Adrenal gland (tissue), 5 donors: Measurements from ENCODE around the gene GP1BA.
"Not testable (repeated sequence)": the region's sequence is repeated elsewhere in the genome, so short reads cannot be mapped to it uniquely, and the experiment has no call there.

Source experiments
- POLR2A ChIP-seq, 2 donors: fragments of 450-650 bp; IDR thresholded peaks; one replicate each; pipeline ENCODE4 v1.6.1; 2017; ENCODE audit warnings: antibody characterized with exemption in 2 of 2, mild to moderate bottlenecking in 2 of 2, moderate library complexity in 1 of 2
- TF ChIP-seq, protein P1 (sequence below), 6 experiments: fragments of 450-650 bp in 4 of 6; fragments of 200-600 bp in 2 of 6; sonication (generic) in 1 of 6; IDR thresholded peaks; 1 replicate in 5 of 6; 2 replicates in 1 of 6; pipeline versions ENCODE4 v1.5.1 to v1.8.0; 2016 to 2021; ENCODE audit warnings: antibody characterized with exemption in 6 of 6, mild to moderate bottlenecking in 2 of 6, moderate library complexity in 1 of 6
- donor health status: DM: no; HTN: no; CAD: no.

DNA sequence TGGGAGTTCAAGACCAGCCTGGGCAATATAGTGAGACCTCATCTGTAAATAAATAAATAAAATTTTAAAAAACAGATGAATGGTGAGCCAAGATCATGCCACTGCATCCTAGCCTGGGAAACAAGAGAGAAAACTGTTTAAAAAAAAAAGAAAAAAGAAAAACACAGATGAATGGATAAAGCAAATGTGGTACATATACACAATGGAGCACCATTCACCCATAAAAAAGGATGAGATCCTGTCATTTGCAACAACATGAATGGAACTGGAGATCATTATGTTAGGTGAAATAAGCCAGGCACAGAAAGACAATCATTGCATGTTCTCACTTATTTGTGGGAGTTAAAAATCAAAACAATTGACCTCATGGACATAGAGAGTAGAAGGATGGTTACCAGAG, 25.4 kb upstream of the GP1BA start:
- TF ChIP-seq, protein P1, sequence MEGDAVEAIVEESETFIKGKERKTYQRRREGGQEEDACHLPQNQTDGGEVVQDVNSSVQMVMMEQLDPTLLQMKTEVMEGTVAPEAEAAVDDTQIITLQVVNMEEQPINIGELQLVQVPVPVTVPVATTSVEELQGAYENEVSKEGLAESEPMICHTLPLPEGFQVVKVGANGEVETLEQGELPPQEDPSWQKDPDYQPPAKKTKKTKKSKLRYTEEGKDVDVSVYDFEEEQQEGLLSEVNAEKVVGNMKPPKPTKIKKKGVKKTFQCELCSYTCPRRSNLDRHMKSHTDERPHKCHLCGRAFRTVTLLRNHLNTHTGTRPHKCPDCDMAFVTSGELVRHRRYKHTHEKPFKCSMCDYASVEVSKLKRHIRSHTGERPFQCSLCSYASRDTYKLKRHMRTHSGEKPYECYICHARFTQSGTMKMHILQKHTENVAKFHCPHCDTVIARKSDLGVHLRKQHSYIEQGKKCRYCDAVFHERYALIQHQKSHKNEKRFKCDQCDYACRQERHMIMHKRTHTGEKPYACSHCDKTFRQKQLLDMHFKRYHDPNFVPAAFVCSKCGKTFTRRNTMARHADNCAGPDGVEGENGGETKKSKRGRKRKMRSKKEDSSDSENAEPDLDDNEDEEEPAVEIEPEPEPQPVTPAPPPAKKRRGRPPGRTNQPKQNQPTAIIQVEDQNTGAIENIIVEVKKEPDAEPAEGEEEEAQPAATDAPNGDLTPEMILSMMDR (IDR thresholded peaks at IDR 0.05) = not testable (repeated sequence)
- TF ChIP-seq POLR2A (IDR thresholded peaks at IDR 0.05) = not testable (repeated sequence)
